NCI-H2196 treated with DMSO at 0.1 percent for 48 hours (cell line): Measurements from ENCODE around the gene SNRPA.
"Not testable (repeated sequence)": the region's sequence is repeated elsewhere in the genome, so short reads cannot be mapped to it uniquely, and the experiment has no call there.

ENCODE experiments used
- DNase-seq: peaks from one replicate; lab custom pipeline; 2025; ENCODE audit not compliant: unreplicated experiment; lab: John Stamatoyannopoulos, UW

Gene SNRPA

GRCh38 chr19:40811478-40812341 lies 60.7 kb downstream of the SNRPA start:
- no peak for DNase-seq

GRCh38 chr19:40812571-40812970 lies 61.6 kb downstream of the SNRPA start:
- not testable (repeated sequence) for DNase-seq

DNA sequence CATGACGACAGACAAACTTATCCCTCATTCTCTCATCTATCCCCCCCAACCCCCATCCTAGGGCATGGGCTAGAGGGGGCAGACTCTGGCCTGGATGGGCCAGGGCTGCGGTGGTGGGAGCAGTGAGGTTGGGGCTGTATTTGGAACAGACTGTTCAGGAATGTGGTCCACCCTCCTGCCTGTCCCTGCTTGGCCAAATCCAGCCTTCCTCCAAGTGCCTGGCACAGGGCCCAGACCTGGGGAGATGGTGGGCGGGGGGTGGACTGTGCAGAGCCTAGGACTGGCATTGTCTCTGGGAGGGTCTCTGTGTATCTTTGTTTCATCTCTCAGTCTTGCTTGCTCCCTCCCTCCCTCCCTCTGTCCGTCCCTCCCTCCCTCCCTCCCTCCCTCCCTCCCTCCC lies 62.2 kb downstream of the SNRPA start:
- no peak for DNase-seq
